Fibroblast of peridontal ligament (primary cell): Measurements from ENCODE around the gene HCLS1.
A peak's percentile ranks its signal among the peaks of the same experiment; 100 is the strongest.
"Not testable (repeated sequence)": the region's sequence is repeated elsewhere in the genome, so short reads cannot be mapped to it uniquely, and the experiment has no call there.

ENCODE experiments used
- DNase-seq: peaks from one replicate; pipeline ENCODE4 v3.0.0-alpha.2; 2010; ENCODE audit errors: extremely low read depth

The HCLS1 gene

GRCh38 chr3:121660356-121661171 lies at the start of gene HCLS1:
HCLS1 (minus strand) TSS chr3:121660903; CDS start chr3:121658347, 2,556 bp downstream.
- peak; percentile 13 for DNase-seq

GRCh38 chr3:121710347-121710746 lies 49.6 kb upstream of the HCLS1 start:
- no peak for DNase-seq

- no peak for DNase-seq
Measured at GRCh38 chr3:121707531-121708273, 47.0 kb upstream of the HCLS1 start.

GRCh38 chr3:121705541-121705940 lies 44.8 kb upstream of the HCLS1 start:
- DNase-seq = no peak

- DNase-seq = no peak
Measured at GRCh38 chr3:121703973-121704372, 43.3 kb upstream of the HCLS1 start.

- DNase-seq = no peak
Measured at GRCh38 chr3:121698901-121699300, 38.2 kb upstream of the HCLS1 start.

GRCh38 chr3:121698476-121698875 lies 37.8 kb upstream of the HCLS1 start:
- no peak for DNase-seq

GRCh38 chr3:121696186-121696585 lies 35.5 kb upstream of the HCLS1 start:
- no peak for DNase-seq

GRCh38 chr3:121692010-121692699 lies 31.5 kb upstream of the HCLS1 start:
- DNase-seq = no peak

GRCh38 chr3:121690777-121691405 lies 30.2 kb upstream of the HCLS1 start:
- DNase-seq = no peak

GRCh38 chr3:121688747-121689146 lies 28.0 kb upstream of the HCLS1 start:
- DNase-seq = not testable (repeated sequence)

- DNase-seq = no peak
Measured at GRCh38 chr3:121681792-121682191, 21.1 kb upstream of the HCLS1 start.

GRCh38 chr3:121677141-121677540 lies 16.4 kb upstream of the HCLS1 start:
- DNase-seq = no peak

GRCh38 chr3:121670676-121671075 lies 10.0 kb upstream of the HCLS1 start:
- no peak for DNase-seq

GRCh38 chr3:121667333-121667732 lies 6.6 kb upstream of the HCLS1 start:
- no peak for DNase-seq

- no peak for DNase-seq
Measured at GRCh38 chr3:121665488-121665887, 4.8 kb upstream of the HCLS1 start.

GRCh38 chr3:121663171-121663847 lies 2.6 kb upstream of the HCLS1 start:
- no peak for DNase-seq

GRCh38 chr3:121662742-121663141 lies 2.0 kb upstream of the HCLS1 start:
- DNase-seq = no peak

- no peak for DNase-seq
Measured at GRCh38 chr3:121661376-121661775, 673 bp upstream of the HCLS1 start.

GRCh38 chr3:121659586-121659985 lies 1.1 kb downstream of the HCLS1 start:
- no peak for DNase-seq

- no peak for DNase-seq
Measured at GRCh38 chr3:121658716-121659435, 1.8 kb downstream of the HCLS1 start.
